Measurements from ENCODE around the gene CD38.
"Not testable (repeated sequence)": the region's sequence is repeated elsewhere in the genome, so short reads cannot be mapped to it uniquely, and the experiment has no call there.

The CD38 gene

GRCh38 chr4:15851969-15852368 is 73.8 kb downstream of the CD38 start:
- H3K4me1 ChIP-seq (ENCODE audit: insufficient read depth, low read length), result no peaks in the 10 kb centered on the region
- H3K9ac ChIP-seq (ENCODE audit: low read depth, low read length), result no peak overlapping the region
- no peaks in the 10 kb centered on the region for H3K36me3 ChIP-seq (ENCODE audit: insufficient read depth, low read length)
- H3K9me3 ChIP-seq (ENCODE audit: control insufficient read depth, insufficient read depth, low read length), result no peaks in the 10 kb centered on the region

GRCh38 chr4:15852524-15852923 is 74.4 kb downstream of the CD38 start:
- Histone ChIP-seq H3K36me3 (ENCODE audit: insufficient read depth, low read length) (no peaks in the 10 kb centered on the region), H3K9me3 (ENCODE audit: control insufficient read depth, insufficient read depth, low read length) (no peaks in the 10 kb centered on the region), H3K9ac (ENCODE audit: low read depth, low read length) (no peak overlapping the region), H3K4me1 (ENCODE audit: insufficient read depth, low read length) (no peaks in the 10 kb centered on the region)

DNA sequence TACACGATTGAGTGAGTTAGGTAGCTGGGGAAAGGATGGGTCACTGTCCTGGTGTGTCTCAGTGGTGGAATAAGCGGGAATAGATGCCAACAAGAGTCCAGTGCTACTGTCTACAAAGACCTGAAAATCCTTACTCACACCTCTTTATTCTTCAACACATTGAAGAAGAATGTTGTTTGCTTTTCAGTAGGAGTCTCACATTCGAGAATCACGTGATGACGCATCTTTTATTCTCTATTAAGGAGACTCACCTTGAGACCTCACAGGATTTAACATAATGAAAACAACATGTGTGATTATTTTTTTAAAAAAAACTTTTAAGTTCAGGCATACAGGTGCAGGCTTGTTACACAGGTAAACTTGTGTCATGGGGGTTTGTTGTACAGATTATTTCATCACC is 75.2 kb downstream of the CD38 start:
- Histone ChIP-seq H3K36me3 (ENCODE audit: insufficient read depth, low read length) (no peaks in the 10 kb centered on the region), H3K4me1 (ENCODE audit: insufficient read depth, low read length) (no peaks in the 10 kb centered on the region), H3K9me3 (ENCODE audit: control insufficient read depth, insufficient read depth, low read length) (no peaks in the 10 kb centered on the region), H3K9ac (ENCODE audit: low read depth, low read length) (no peak overlapping the region)

DNA sequence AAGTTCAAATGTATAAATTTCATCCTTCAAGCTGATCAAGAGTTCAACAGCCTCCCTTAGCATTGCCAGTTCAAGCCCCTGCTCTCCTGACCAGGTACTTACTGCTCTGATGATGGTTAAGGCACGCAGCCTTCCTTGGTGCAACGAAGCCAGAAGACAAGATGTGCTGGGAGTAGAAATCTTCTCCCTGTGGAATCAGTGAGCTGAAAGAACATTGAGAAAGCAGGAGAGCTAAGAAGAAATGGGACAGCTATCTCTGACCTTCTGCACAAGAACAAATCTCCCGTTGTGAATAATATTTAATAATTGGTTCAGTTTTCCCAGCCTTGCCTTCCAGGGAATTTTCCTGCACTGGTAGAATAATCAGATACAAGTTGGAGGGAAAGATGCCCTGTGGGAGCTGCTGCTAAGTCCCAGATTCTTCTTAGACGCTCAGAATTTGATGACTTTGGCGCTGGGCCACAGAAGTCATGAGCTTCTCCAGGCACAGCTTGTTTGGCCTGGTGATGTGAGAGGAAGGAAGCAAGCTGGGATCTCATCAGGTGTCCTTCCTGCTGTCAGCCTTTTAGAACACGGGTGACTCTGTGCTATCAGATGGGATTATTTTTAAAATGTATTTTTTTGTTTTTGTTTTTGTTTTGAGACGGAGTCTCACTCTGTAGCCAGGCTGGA is 77.8 kb downstream of the CD38 start:
- H3K4me1 ChIP-seq (ENCODE audit: insufficient read depth, low read length), result no peaks in the 10 kb centered on the region
- no peak overlapping the region for H3K9ac ChIP-seq (ENCODE audit: low read depth, low read length)

DNA sequence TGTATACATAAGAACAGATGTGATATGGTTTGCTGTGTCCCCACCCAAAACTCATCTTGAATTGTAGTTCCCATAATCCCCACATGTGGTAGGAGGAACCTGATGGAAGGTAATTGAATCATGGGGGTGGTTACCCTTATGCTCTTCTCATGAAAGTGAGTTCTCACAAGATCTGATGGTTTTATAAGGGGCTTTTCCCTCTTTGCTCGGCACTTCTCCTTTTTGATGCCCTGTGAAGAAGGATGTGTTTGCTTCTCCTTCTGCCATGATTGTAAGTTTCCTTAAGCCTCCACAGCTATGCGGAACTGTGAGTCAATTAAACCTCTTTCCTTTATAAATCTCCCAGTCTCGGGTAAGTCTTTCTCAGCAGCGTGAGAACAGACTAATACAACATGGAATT is 83.1 kb downstream of the CD38 start:
- not testable (repeated sequence) for H3K4me1 ChIP-seq (ENCODE audit: insufficient read depth, low read length); H3K9me3 ChIP-seq (ENCODE audit: control insufficient read depth, insufficient read depth, low read length); H3K36me3 ChIP-seq (ENCODE audit: insufficient read depth, low read length); H3K9ac ChIP-seq (ENCODE audit: low read depth, low read length)

More for the DNA sequence above, 77.8 kb downstream of the CD38 start:
- no peaks in the 10 kb centered on the region for H3K9me3 ChIP-seq (ENCODE audit: control insufficient read depth, insufficient read depth, low read length)
- H3K36me3 ChIP-seq (ENCODE audit: insufficient read depth, low read length), result no peaks in the 10 kb centered on the region

GRCh38 chr4:15864651-15865566 is 86.8 kb downstream of the CD38 start:
- no peaks in the 10 kb centered on the region for H3K4me1 ChIP-seq (ENCODE audit: insufficient read depth, low read length)
- no peaks in the 10 kb centered on the region for H3K36me3 ChIP-seq (ENCODE audit: insufficient read depth, low read length)

GRCh38 chr4:15868111-15868510 is 90.0 kb downstream of the CD38 start:
- H3K9ac ChIP-seq (ENCODE audit: low read depth, low read length), result no peak overlapping the region
- no peaks in the 10 kb centered on the region for H3K9me3 ChIP-seq (ENCODE audit: control insufficient read depth, insufficient read depth, low read length)
- no peaks in the 10 kb centered on the region for H3K4me1 ChIP-seq (ENCODE audit: insufficient read depth, low read length)
- no peaks in the 10 kb centered on the region for H3K36me3 ChIP-seq (ENCODE audit: insufficient read depth, low read length)

More at GRCh38 chr4:15864651-15865566, 86.8 kb downstream of the CD38 start:
- H3K9ac ChIP-seq (ENCODE audit: low read depth, low read length), result no peak overlapping the region
- no peaks in the 10 kb centered on the region for H3K9me3 ChIP-seq (ENCODE audit: control insufficient read depth, insufficient read depth, low read length)

DNA sequence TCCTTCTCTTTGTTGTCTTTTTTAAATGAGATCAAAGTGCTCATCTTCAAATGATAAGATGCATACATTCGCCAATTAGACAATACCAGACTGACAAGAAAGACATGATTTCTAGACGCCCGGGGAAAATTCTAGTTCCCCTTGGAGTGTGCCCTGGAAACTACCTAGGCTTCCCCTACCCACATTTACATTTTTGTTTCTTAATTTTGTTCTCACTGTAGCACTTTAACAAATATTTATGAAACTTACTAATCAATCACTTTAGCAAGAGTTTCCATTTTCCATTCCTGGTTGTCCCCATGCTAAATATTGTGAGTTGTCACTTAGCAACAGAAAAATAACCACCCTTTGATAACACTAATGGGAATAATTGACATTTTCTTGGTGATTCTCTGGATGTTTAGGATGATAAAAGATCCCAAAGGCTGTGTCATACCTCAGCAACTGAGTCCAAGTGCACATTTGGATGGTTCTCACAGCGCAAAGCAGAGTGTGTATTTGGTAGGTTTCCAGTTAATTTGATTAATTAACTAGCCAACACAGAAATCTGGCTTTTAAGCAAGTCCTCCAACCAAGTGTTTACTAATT is 90.8 kb downstream of the CD38 start:
- no peak overlapping the region for H3K9ac ChIP-seq (ENCODE audit: low read depth, low read length)

DNA sequence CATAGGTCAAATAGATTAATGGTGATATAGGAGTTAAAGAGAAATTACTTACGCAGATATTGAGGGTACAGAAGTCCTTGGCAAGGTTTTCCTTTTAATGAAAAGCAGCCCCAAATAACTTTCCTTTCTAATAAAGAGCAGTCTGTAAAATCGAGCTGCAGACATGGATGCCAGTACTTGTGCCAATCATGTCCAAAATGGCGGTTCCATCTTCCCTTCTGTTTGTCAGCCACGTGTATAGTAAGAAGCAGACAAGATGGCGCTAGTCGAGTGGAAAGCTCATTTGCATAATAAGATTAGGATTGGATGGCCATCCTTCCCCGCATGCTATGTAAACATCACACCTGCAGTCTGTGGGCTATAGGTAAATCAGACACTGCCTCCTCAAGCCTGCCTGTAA is 92.0 kb downstream of the CD38 start:
- H3K9ac ChIP-seq (ENCODE audit: low read depth, low read length), result no peak overlapping the region
- H3K36me3 ChIP-seq (ENCODE audit: insufficient read depth, low read length), result no peaks in the 10 kb centered on the region
- H3K4me1 ChIP-seq (ENCODE audit: insufficient read depth, low read length), result no peaks in the 10 kb centered on the region
- H3K9me3 ChIP-seq (ENCODE audit: control insufficient read depth, insufficient read depth, low read length), result no peaks in the 10 kb centered on the region

More for the DNA sequence above, 90.8 kb downstream of the CD38 start:
- no peaks in the 10 kb centered on the region for H3K9me3 ChIP-seq (ENCODE audit: control insufficient read depth, insufficient read depth, low read length)
- H3K36me3 ChIP-seq (ENCODE audit: insufficient read depth, low read length), result no peaks in the 10 kb centered on the region
- H3K4me1 ChIP-seq (ENCODE audit: insufficient read depth, low read length), result no peaks in the 10 kb centered on the region

- Histone ChIP-seq H3K4me1 (ENCODE audit: insufficient read depth, low read length) (no peaks in the 10 kb centered on the region), H3K36me3 (ENCODE audit: insufficient read depth, low read length) (no peaks in the 10 kb centered on the region), H3K9ac (ENCODE audit: low read depth, low read length) (no peak overlapping the region), H3K9me3 (ENCODE audit: control insufficient read depth, insufficient read depth, low read length) (no peaks in the 10 kb centered on the region; the same call in 1 of the 2 replicates)
These were observed 93.0 kb downstream of the CD38 start for GRCh38 chr4:15870921-15871664.

DNA sequence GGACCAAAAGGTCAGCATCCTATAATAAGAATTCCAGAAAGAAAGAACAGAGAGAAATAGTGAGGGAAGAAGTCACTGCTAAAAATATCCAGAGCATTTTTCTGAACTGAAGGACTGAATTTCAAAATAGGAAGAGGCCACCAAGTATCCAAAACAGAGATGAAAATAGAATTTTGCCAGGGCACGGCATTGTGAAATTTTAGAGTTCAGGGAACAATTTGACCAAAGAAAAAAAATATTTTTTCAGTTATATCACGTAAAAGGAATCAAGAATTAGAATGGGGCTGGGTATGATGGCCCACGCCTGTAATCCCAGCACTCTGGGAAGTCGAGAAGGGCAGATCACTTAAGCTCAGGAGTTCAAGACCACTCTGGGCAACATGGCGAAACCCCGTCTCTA is 95.0 kb downstream of the CD38 start:
- Histone ChIP-seq H3K9ac (ENCODE audit: low read depth, low read length) (no peak overlapping the region), H3K4me1 (ENCODE audit: insufficient read depth, low read length) (no peaks in the 10 kb centered on the region), H3K9me3 (ENCODE audit: control insufficient read depth, insufficient read depth, low read length) (no peaks in the 10 kb centered on the region; the same call in none of the 2 replicates), H3K36me3 (ENCODE audit: insufficient read depth, low read length) (no peaks in the 10 kb centered on the region)

GRCh38 chr4:15874671-15875070 is 96.5 kb downstream of the CD38 start:
- no peak overlapping the region for H3K9ac ChIP-seq (ENCODE audit: low read depth, low read length)
- no peaks in the 10 kb centered on the region; the same call in none of the 2 replicates for H3K9me3 ChIP-seq (ENCODE audit: control insufficient read depth, insufficient read depth, low read length)
- no peaks in the 10 kb centered on the region for H3K36me3 ChIP-seq (ENCODE audit: insufficient read depth, low read length)
- H3K4me1 ChIP-seq (ENCODE audit: insufficient read depth, low read length), result no peaks in the 10 kb centered on the region

DNA sequence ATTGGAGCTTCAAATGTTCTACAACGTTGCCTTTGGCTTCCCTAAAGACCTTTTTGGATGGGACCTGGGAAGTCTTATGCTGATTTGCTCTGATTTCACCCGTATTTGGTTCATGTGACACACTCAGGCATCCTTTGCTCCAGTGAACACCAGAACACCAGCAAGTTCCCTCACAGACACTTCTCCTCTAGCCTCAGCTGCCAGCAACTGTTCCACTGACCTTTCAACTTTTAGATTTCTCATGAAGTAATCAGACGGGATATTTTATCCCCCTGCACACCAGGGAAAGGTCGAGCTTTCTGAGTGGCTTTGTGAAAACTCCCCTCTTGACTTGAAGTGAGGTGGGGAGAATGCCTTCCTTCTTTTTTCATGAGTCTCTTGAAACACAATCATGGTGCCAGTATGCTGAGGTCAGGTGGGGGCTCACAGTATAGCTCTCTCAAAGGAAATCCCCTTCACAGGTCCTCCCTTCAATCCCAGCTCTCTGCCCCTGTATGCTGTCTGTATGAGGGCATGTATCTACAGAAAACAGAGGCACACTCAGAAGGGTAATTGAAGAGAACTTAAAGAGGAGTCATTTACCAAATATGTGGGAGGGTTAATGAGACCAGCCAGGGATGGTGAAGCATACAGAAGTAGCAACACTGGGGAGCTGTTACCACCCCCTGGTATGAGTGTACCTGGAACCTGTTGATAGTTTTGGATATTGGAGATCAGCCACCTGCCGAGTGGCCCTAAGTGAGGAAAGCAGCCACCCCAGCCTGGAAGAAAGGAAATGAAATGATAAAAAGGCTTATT is 97.7 kb downstream of the CD38 start:
- Histone ChIP-seq H3K36me3 (ENCODE audit: insufficient read depth, low read length) (no peaks in the 10 kb centered on the region), H3K9ac (ENCODE audit: low read depth, low read length) (no peak overlapping the region), H3K9me3 (ENCODE audit: control insufficient read depth, insufficient read depth, low read length) (no peaks in the 10 kb centered on the region; the same call in none of the 2 replicates), H3K4me1 (ENCODE audit: insufficient read depth, low read length) (no peaks in the 10 kb centered on the region)

All from ES-I3 (cell line).